Kidney glomerular epithelial cell (primary cell): Measurements from ENCODE around the gene ATXN7L1.

Experiments used
- DNase-seq: peaks from one replicate; lab custom pipeline; 2025; lab: John Stamatoyannopoulos, UW

The ATXN7L1 gene

GRCh38 chr7:105827151-105827875, 49.1 kb downstream of the ATXN7L1 start:
- DNase-seq: no peak

GRCh38 chr7:105826143-105826542, 50.3 kb downstream of the ATXN7L1 start:
- no peak for DNase-seq

- no peak for DNase-seq
These were observed 51.0 kb downstream of the ATXN7L1 start for GRCh38 chr7:105825371-105825770.

- DNase-seq: no peak
These were observed 53.6 kb downstream of the ATXN7L1 start for GRCh38 chr7:105822806-105823205.

GRCh38 chr7:105821527-105821926, 54.9 kb downstream of the ATXN7L1 start:
- no peak for DNase-seq

GRCh38 chr7:105820363-105821066, 55.9 kb downstream of the ATXN7L1 start:
- no peak for DNase-seq

- DNase-seq: no peak
These were observed 56.8 kb downstream of the ATXN7L1 start for GRCh38 chr7:105819559-105819958.

- no peak for DNase-seq
These were observed 59.3 kb downstream of the ATXN7L1 start for GRCh38 chr7:105816954-105817615.

- DNase-seq: no peak
These were observed 60.0 kb downstream of the ATXN7L1 start for GRCh38 chr7:105816266-105816843.

GRCh38 chr7:105815576-105815975, 60.8 kb downstream of the ATXN7L1 start:
- no peak for DNase-seq

- no peak for DNase-seq
These were observed 61.9 kb downstream of the ATXN7L1 start for GRCh38 chr7:105814481-105814880.

GRCh38 chr7:105811189-105811847, 65.1 kb downstream of the ATXN7L1 start:
- DNase-seq: no peak

GRCh38 chr7:105810556-105810955, 65.8 kb downstream of the ATXN7L1 start:
- DNase-seq: no peak

GRCh38 chr7:105808703-105809590, 67.5 kb downstream of the ATXN7L1 start:
- DNase-seq: peak; percentile 77

- DNase-seq: no peak
These were observed 68.2 kb downstream of the ATXN7L1 start for GRCh38 chr7:105808209-105808608.

- DNase-seq: no peak
These were observed 69.0 kb downstream of the ATXN7L1 start for GRCh38 chr7:105807448-105807762.

- DNase-seq: peak; percentile 60
These were observed 69.6 kb downstream of the ATXN7L1 start for GRCh38 chr7:105806592-105807447.

- DNase-seq: no peak
These were observed 70.9 kb downstream of the ATXN7L1 start for GRCh38 chr7:105805447-105806019.

GRCh38 chr7:105803429-105803736, 73.0 kb downstream of the ATXN7L1 start:
- no peak for DNase-seq
